ENCODE results near the gene EXOC4.

DNA sequence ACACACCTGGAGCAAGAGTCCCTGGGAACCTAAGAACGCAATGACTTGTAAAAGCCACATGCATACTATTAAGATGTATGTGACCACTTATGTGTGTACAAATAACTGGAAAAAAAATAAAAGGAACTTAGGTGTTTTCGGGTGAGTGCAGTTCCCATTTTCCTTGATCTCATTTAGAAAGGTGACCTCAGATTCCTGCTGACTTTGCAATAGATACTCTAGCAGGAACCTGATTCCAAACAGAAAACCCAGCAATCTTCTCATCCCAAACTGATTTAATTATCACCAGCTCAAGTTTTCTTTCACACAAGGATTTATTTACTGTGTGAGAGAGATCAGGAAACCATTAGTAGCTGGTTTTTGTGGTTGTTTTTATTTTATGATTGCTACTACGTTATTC lies 817.8 kb downstream of the EXOC4 start:
- TF ChIP-seq POLR2AphosphoS5 (IDR thresholded peaks at IDR 0.05) (no peak), POLR2A (IDR thresholded peaks at IDR 0.05) (no peak)
- TF ChIP-seq, protein P1, sequence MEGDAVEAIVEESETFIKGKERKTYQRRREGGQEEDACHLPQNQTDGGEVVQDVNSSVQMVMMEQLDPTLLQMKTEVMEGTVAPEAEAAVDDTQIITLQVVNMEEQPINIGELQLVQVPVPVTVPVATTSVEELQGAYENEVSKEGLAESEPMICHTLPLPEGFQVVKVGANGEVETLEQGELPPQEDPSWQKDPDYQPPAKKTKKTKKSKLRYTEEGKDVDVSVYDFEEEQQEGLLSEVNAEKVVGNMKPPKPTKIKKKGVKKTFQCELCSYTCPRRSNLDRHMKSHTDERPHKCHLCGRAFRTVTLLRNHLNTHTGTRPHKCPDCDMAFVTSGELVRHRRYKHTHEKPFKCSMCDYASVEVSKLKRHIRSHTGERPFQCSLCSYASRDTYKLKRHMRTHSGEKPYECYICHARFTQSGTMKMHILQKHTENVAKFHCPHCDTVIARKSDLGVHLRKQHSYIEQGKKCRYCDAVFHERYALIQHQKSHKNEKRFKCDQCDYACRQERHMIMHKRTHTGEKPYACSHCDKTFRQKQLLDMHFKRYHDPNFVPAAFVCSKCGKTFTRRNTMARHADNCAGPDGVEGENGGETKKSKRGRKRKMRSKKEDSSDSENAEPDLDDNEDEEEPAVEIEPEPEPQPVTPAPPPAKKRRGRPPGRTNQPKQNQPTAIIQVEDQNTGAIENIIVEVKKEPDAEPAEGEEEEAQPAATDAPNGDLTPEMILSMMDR (IDR thresholded peaks at IDR 0.05): no peak
